ENCODE results near the gene MARVELD3.
"Not testable (repeated sequence)": the region's sequence is repeated elsewhere in the genome, so short reads cannot be mapped to it uniquely, and the experiment has no call there.

The MARVELD3 gene

GRCh38 chr16:71672803-71673581 lies 47.0 kb downstream of the MARVELD3 start:
- no peak for DNase-seq

- DNase-seq = no peak
These were observed 47.6 kb downstream of the MARVELD3 start for GRCh38 chr16:71673582-71673973.

- no peak for DNase-seq
These were observed 48.2 kb downstream of the MARVELD3 start for GRCh38 chr16:71674229-71674628.

- no peak for DNase-seq
These were observed 49.4 kb downstream of the MARVELD3 start for GRCh38 chr16:71675380-71675779.

GRCh38 chr16:71676236-71676635 lies 50.3 kb downstream of the MARVELD3 start:
- DNase-seq = no peak

GRCh38 chr16:71681360-71681759 lies 55.4 kb downstream of the MARVELD3 start:
- DNase-seq = no peak

GRCh38 chr16:71684280-71684679 lies 58.3 kb downstream of the MARVELD3 start:
- DNase-seq = not testable (repeated sequence)
